ENCODE data around the gene PLXNA4. TPM values are rescaled to one million over a fixed set of nuclear protein-coding genes. Genes with fewer than 3 reads are reported as not detected.

The PLXNA4 gene
- total RNA-seq, 1 experiment from 2014 or later, result 0.10 TPM

DNA sequence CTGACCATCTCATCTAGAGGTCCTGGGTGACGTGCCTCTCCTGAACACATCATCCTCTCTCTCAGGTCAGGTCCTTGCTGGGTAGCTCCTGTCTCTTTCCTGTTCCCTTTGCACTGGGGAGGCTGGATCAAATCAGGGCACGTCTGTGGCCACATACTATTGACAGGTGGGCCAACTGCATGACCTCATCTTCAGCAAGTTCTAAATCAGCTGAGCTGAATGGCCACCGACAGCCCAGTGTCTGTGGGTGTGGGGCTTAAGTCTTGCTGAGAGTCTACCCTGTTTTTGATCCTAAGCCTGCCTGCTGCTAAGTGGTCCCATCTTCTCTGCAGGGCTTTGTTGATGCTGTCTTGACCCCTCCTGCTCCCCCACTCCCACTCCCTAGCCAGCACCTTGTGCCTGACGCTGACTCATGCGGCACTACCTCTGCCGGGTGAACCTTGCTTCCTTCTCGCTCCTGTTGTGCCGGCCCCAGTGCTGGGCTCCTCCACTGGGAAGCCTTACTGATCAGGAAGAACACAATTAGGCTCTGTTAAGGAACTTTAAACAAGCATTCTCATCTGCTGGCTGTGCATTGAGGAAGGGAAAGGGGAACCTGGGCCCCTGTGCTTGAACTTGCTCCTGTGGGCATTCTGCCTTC, 440.4 kb downstream of the PLXNA4 start:
- TF ChIP-seq, protein P1, sequence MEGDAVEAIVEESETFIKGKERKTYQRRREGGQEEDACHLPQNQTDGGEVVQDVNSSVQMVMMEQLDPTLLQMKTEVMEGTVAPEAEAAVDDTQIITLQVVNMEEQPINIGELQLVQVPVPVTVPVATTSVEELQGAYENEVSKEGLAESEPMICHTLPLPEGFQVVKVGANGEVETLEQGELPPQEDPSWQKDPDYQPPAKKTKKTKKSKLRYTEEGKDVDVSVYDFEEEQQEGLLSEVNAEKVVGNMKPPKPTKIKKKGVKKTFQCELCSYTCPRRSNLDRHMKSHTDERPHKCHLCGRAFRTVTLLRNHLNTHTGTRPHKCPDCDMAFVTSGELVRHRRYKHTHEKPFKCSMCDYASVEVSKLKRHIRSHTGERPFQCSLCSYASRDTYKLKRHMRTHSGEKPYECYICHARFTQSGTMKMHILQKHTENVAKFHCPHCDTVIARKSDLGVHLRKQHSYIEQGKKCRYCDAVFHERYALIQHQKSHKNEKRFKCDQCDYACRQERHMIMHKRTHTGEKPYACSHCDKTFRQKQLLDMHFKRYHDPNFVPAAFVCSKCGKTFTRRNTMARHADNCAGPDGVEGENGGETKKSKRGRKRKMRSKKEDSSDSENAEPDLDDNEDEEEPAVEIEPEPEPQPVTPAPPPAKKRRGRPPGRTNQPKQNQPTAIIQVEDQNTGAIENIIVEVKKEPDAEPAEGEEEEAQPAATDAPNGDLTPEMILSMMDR (IDR thresholded peaks at IDR 0.05), result no peak
- TF ChIP-seq POLR2AphosphoS5 (IDR thresholded peaks at IDR 0.05; ENCODE audit: low read depth, low read length) (no peak), TCF7L2 (IDR thresholded peaks at IDR 0.05; ENCODE audit: low read depth, low read length) (no peak), SIN3A (IDR thresholded peaks at IDR 0.05; ENCODE audit: borderline replicate concordance, insufficient read depth, low read depth, low read length) (no peak)
- TF ChIP-seq, protein P2, sequence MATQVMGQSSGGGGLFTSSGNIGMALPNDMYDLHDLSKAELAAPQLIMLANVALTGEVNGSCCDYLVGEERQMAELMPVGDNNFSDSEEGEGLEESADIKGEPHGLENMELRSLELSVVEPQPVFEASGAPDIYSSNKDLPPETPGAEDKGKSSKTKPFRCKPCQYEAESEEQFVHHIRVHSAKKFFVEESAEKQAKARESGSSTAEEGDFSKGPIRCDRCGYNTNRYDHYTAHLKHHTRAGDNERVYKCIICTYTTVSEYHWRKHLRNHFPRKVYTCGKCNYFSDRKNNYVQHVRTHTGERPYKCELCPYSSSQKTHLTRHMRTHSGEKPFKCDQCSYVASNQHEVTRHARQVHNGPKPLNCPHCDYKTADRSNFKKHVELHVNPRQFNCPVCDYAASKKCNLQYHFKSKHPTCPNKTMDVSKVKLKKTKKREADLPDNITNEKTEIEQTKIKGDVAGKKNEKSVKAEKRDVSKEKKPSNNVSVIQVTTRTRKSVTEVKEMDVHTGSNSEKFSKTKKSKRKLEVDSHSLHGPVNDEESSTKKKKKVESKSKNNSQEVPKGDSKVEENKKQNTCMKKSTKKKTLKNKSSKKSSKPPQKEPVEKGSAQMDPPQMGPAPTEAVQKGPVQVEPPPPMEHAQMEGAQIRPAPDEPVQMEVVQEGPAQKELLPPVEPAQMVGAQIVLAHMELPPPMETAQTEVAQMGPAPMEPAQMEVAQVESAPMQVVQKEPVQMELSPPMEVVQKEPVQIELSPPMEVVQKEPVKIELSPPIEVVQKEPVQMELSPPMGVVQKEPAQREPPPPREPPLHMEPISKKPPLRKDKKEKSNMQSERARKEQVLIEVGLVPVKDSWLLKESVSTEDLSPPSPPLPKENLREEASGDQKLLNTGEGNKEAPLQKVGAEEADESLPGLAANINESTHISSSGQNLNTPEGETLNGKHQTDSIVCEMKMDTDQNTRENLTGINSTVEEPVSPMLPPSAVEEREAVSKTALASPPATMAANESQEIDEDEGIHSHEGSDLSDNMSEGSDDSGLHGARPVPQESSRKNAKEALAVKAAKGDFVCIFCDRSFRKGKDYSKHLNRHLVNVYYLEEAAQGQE (IDR thresholded peaks at IDR 0.05; ENCODE audit: insufficient read depth in 1 of 2, low read depth in 2 of 2, low read length in 1 of 2), result no peak
- ChIA-PET POLR2A (no interaction called here), CTCF (interaction anchor here (0.6 kb wide), 1 partner anchor 306 kb away, joined by 3 read pairs; no protein-coding TSS in a partner anchor)
- no TSS peak for BruUV-seq (replicated peaks)
- in situ Hi-C loops (cut with HindIII; ENCODE audit: low pct_unique_long_range_greater_than_20kb, low sequenced_read_pairs) (no loop called here), intact Hi-C loops (cut with micrococcal nuclease; ENCODE audit: unreplicated experiment) (no loop called here)
- no peaks in the 10 kb centered on the region for H3K36me3 ChIP-seq (ENCODE audit: control insufficient read depth, insufficient read depth, low read length)
- H3K27ac ChIP-seq (ENCODE audit: low read length), result no peak overlapping the region
- DNase-seq (ENCODE audit: low read depth, low spot score), result no peak
- ATAC-seq, result no peak
- H3K4me3 ChIP-seq (ENCODE audit: low read depth in 2 of 2, low read length in 2 of 2), result no peak overlapping the region
- no peaks in the 10 kb centered on the region for H3K27me3 ChIP-seq (ENCODE audit: control insufficient read depth, insufficient read depth, low read length)
- no peaks in the 10 kb centered on the region for H3K4me1 ChIP-seq (ENCODE audit: control insufficient read depth, insufficient read depth, low read length)
- H3K9me3 ChIP-seq (ENCODE audit: control insufficient read depth, insufficient read depth, low read depth, low read length), result no peaks in the 10 kb centered on the region

DNA sequence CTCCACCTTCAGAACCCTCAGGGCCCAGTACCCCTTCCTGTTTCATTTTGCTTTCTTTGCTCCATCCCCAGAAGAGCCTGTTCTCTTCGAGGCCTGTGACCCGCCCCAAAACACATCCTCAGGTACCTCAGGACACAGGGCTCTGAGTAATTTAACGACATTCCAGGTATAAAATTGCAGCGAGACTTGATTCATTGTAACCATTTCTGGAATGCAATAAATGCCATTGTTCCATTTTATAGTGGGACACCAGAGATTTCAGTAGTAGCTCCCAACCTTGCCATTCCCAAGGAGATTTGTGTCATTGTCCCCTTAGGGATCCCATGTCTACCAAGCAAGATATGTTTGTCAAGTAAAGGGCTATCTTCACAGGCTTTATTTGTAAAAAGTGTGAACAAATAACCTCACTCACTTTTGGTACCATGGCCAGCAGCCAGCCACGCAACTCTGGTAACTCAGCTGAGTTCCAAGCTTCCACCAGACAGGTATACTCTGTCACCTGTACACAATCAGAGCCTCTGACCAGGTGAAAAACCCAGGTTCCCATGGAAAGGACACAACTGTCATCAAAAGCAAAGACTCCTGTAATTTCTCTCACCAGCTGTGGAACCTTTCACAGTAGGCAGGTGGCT, 441.3 kb downstream of the PLXNA4 start:
- Histone ChIP-seq H3K36me3 (ENCODE audit: control insufficient read depth, insufficient read depth, low read length) (no peaks in the 10 kb centered on the region), H3K4me3 (ENCODE audit: low read depth in 2 of 2, low read length in 2 of 2) (no peak overlapping the region), H3K27me3 (ENCODE audit: control insufficient read depth, insufficient read depth, low read length) (no peaks in the 10 kb centered on the region), H3K27ac (ENCODE audit: low read length) (no peak overlapping the region), H3K9me3 (ENCODE audit: control insufficient read depth, insufficient read depth, low read depth, low read length) (no peaks in the 10 kb centered on the region), H3K4me1 (ENCODE audit: control insufficient read depth, insufficient read depth, low read length) (no peaks in the 10 kb centered on the region)
- BruUV-seq (replicated peaks), result no TSS peak
- ChIA-PET POLR2A (no interaction called here), CTCF (interaction anchor here (0.6 kb wide), 1 partner anchor 305 kb away, joined by 3 read pairs; no protein-coding TSS in a partner anchor)
- in situ Hi-C loops (cut with HindIII; ENCODE audit: low pct_unique_long_range_greater_than_20kb, low sequenced_read_pairs), result no loop called here
- intact Hi-C loops (cut with micrococcal nuclease; ENCODE audit: unreplicated experiment), result no loop called here
- DNase-seq (ENCODE audit: low read depth, low spot score), result no peak
- no peak for ATAC-seq
- TF ChIP-seq, protein P2 (IDR thresholded peaks at IDR 0.05; ENCODE audit: insufficient read depth in 1 of 2, low read depth in 2 of 2, low read length in 1 of 2), result peak; percentile 66 to 70; a peak in 3 of 4 replicates
- TF ChIP-seq POLR2AphosphoS5 (IDR thresholded peaks at IDR 0.05; ENCODE audit: low read depth, low read length), result no peak
- no peak for TF ChIP-seq TCF7L2 (IDR thresholded peaks at IDR 0.05; ENCODE audit: low read depth, low read length)
- no peak for TF ChIP-seq SIN3A (IDR thresholded peaks at IDR 0.05; ENCODE audit: borderline replicate concordance, insufficient read depth, low read depth, low read length)
- TF ChIP-seq, protein P1 (IDR thresholded peaks at IDR 0.05), result no peak

All from Panc1 (cell line).